Coronary artery (tissue), 2 donors: ENCODE measurements around the gene SLC35F1.
"Not testable (repeated sequence)": the region's sequence is repeated elsewhere in the genome, so short reads cannot be mapped to it uniquely, and the experiment has no call there.

ENCODE experiments used
- DNase-seq: peaks from one replicate; pipeline ENCODE4 v3.0.0-alpha.2; 2017; ENCODE audit warnings: low spot score
- H3K27ac ChIP-seq, 2 donors: fragments of 200-600 bp; sonication (generic); one replicate each; pipeline ENCODE4 v1.5.1; 2016 to 2019
- H3K4me3 ChIP-seq: fragments of 200-600 bp; sonication (generic); 2 replicates; pipeline ENCODE4 v1.5.1; 2016; ENCODE audit warnings: mild to moderate bottlenecking, moderate library complexity
- CTCF ChIP-seq: fragments of 200-600 bp; sonication (generic); IDR thresholded peaks from one replicate; pipeline ENCODE4 v1.5.1; 2019; ENCODE audit warnings: antibody characterized with exemption

Gene SLC35F1

DNA sequence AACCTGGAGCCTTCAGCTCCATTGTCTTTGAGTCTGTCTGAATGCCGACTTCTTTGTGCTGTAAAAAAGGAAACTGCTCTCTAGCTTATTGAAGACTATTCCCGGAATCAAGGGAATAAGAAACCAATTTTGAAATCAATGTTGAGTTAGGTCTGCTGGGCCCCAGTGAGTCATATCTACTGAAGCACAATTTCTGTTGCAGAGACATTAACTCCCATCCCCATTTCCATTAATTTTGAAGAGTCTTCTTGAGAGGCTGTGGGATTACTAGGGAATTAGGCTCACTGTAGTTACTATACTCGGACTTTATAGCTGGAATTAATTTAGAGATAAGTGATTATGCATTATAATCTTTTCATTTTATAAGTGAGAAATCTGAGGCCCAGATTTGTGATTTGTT is 116.7 kb downstream of the SLC35F1 start:
- no peak overlapping the region for H3K27ac ChIP-seq
- TF ChIP-seq CTCF = no peak
- no peak for DNase-seq
- H3K4me3 ChIP-seq = no peak overlapping the region

GRCh38 chr6:118029967-118030366 is 122.9 kb downstream of the SLC35F1 start:
- DNase-seq = no peak
- no peak overlapping the region for H3K27ac ChIP-seq
- no peak for TF ChIP-seq CTCF
- H3K4me3 ChIP-seq = no peak overlapping the region

- not testable (repeated sequence) for H3K27ac ChIP-seq, H3K4me3 ChIP-seq, DNase-seq
These were observed 130.4 kb downstream of the SLC35F1 start for GRCh38 chr6:118037479-118037878.

GRCh38 chr6:118042855-118043254 is 135.8 kb downstream of the SLC35F1 start:
- Histone ChIP-seq H3K27ac (no peak overlapping the region), H3K4me3 (no peak overlapping the region)
- TF ChIP-seq CTCF = no peak
- no peak for DNase-seq

- DNase-seq = no peak
- Histone ChIP-seq H3K27ac (no peak overlapping the region), H3K4me3 (no peak overlapping the region)
- TF ChIP-seq CTCF = no peak
These were observed 137.2 kb downstream of the SLC35F1 start for GRCh38 chr6:118044275-118044674.

GRCh38 chr6:118054082-118054481 is 147.0 kb downstream of the SLC35F1 start:
- Histone ChIP-seq H3K27ac (no peak overlapping the region), H3K4me3 (no peak overlapping the region)
- DNase-seq = no peak
- no peak for TF ChIP-seq CTCF

DNA sequence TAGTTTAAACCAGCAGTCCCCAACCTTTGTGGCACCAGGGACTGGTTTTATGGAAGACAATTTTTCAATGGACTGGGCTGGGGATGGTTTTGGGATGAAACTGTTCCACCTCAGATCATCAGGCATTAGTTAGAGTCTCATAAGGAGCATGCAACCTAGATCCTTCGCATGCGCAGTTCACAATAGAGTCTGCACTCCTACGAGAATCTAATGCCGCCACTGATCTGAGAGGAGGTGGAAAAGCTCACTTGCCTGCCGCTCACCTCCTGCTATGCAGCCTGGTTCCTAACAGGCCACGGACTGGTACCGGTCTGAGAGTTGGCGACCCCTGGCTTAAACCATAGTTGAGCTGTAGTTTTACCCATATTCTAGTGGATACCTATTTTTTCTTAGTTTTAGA is 154.6 kb downstream of the SLC35F1 start:
- Histone ChIP-seq H3K27ac (no peak overlapping the region), H3K4me3 (no peak overlapping the region)
- TF ChIP-seq CTCF = no peak
- DNase-seq = no peak

GRCh38 chr6:118080547-118080946 is 173.5 kb downstream of the SLC35F1 start:
- no peak for TF ChIP-seq CTCF
- no peak for DNase-seq
- no peak overlapping the region for H3K27ac ChIP-seq
- H3K4me3 ChIP-seq = no peak overlapping the region
